Adrenal gland (tissue), 12 donors: ENCODE measurements around the gene CHN2. TPM values are rescaled to one million over a fixed set of nuclear protein-coding genes. Genes with fewer than 3 reads are reported as not detected.
A peak's percentile ranks its signal among the peaks of the same experiment; 100 is the strongest.

Experiments
- DNase-seq, 7 donors: peaks; one replicate each; pipeline ENCODE4 v3.0.0-alpha.2; 2019 to 2020
- H3K27ac ChIP-seq, 5 donors: fragments of 200-600 bp; sonication (generic) in 4 of 5; 1 replicate in 3 of 5; 2 replicates in 2 of 5; pipeline versions ENCODE4 v1.5.1 to v1.8.0; 2016 to 2020; ENCODE audit warnings: mild to moderate bottlenecking in 1 of 5
- H3K27me3 ChIP-seq: fragments of 200-600 bp; 2 replicates; pipeline ENCODE4 v1.8.0; 2021
- H3K36me3 ChIP-seq, 2 donors: fragments of 200-600 bp; replicated peaks in 1 of 2; 1 replicate in 1 of 2; 2 replicates in 1 of 2; pipeline versions ENCODE4 v1.5.1 to v1.8.0; 2018 to 2022
- H3K4me1 ChIP-seq, 2 donors: fragments of 200-600 bp; replicated peaks in 1 of 2; 1 replicate in 1 of 2; 2 replicates in 1 of 2; pipeline versions ENCODE4 v1.5.1 to v1.8.0; 2018 to 2021
- H3K4me3 ChIP-seq, 4 donors: fragments of 200-600 bp; sonication (generic) in 3 of 4; one replicate each; pipeline ENCODE4 v1.5.1; 2016 to 2018
- H3K9me3 ChIP-seq, 3 donors: fragments of 200-600 bp; sonication (generic) in 1 of 3; replicated peaks in 1 of 3; 1 replicate in 2 of 3; 2 replicates in 1 of 3; pipeline versions ENCODE4 v1.5.1 to v1.8.0; 2016 to 2021
- POLR2A ChIP-seq, 2 donors: fragments of 450-650 bp; IDR thresholded peaks; one replicate each; pipeline ENCODE4 v1.6.1; 2017; ENCODE audit warnings: antibody characterized with exemption in 2 of 2, mild to moderate bottlenecking in 2 of 2, moderate library complexity in 1 of 2
- WGBS, 4 donors: extraction: QIAGEN DNeasy Blood & Tissue Kit in 2 of 4; methylation state at CpG; one replicate each; pipeline versions ENCODE4 v1.1.5 to v1.1.7; 2013 to 2017; 5-methylcytosine and 5-hydroxymethylcytosine counted together
- intact Hi-C, 2 donors: fragments of 100-400 bp; cut with DNase I; formaldehyde crosslinking; loops; one replicate each; pipeline versions ENCODE4 v1.14.1 to v1.15.0; 2022 to 2023
- polyA plus RNA-seq, 3 donors: library from polyadenylated mRNA; stranded (reverse); fragments of 200-250 nt in 2 of 3; fragments of 350-450 nt in 1 of 3; fragmentation: Illumina TruSeq in 1 of 3; extraction: RNeasy Lipid Tissue Mini Kit (QIAGEN cat#74804) in 1 of 3; gene quantifications; one replicate each; pipeline ENCODE4 v1.2.3, GENCODE V29; 2013 to 2014
- total RNA-seq, 9 donors: library from RNA; depleted of rRNA in 4 of 9; stranded (reverse); fragments of >200 nt in 4 of 9; fragments of 120-200 nt in 1 of 9; fragmentation: NEBNext Ultra II Directional in 1 of 9; extraction: Animal tissue kit (Norgen Biotek cat#: 25700) in 1 of 9; gene quantifications; one replicate each; pipeline versions ENCODE4 v1.1.0 to v1.2.4, GENCODE V29; 2013 to 2023
- TF ChIP-seq, protein P1 (sequence below), 6 experiments: fragments of 450-650 bp in 4 of 6; fragments of 200-600 bp in 2 of 6; sonication (generic) in 1 of 6; IDR thresholded peaks; 1 replicate in 5 of 6; 2 replicates in 1 of 6; pipeline versions ENCODE4 v1.5.1 to v1.8.0; 2016 to 2021; ENCODE audit warnings: antibody characterized with exemption in 6 of 6, mild to moderate bottlenecking in 2 of 6, moderate library complexity in 1 of 6
- donor health status: healthy with polysubstance abuse.
- donor health status: Bipolar disorder and iron deficiency.
- donor health status: DM: yes; HTN: yes; CAD: no.
- donor health status: DM: no; HTN: no; CAD: no.
- donor health status: DM: no; HTN: no; CAD: no.
- donor health status: DM: yes; HTN: yes; CAD: no.

Gene CHN2
- total and polyA plus RNA-seq, 12 donors = 2.7 to 35.4 (median 11.5) TPM

- Histone ChIP-seq H3K4me1 (peaks cover 6 to 11% of the 10 kb centered on the region in 2 donors), H3K9me3 (no peaks in the 10 kb centered on the region), H3K4me3 (no peak overlapping the region), H3K27me3 (no peaks in the 10 kb centered on the region), H3K27ac (peak overlapping the region in 1 of 5 donors; percentile 69), H3K36me3 (no peaks in the 10 kb centered on the region)
- TF ChIP-seq, protein P1, sequence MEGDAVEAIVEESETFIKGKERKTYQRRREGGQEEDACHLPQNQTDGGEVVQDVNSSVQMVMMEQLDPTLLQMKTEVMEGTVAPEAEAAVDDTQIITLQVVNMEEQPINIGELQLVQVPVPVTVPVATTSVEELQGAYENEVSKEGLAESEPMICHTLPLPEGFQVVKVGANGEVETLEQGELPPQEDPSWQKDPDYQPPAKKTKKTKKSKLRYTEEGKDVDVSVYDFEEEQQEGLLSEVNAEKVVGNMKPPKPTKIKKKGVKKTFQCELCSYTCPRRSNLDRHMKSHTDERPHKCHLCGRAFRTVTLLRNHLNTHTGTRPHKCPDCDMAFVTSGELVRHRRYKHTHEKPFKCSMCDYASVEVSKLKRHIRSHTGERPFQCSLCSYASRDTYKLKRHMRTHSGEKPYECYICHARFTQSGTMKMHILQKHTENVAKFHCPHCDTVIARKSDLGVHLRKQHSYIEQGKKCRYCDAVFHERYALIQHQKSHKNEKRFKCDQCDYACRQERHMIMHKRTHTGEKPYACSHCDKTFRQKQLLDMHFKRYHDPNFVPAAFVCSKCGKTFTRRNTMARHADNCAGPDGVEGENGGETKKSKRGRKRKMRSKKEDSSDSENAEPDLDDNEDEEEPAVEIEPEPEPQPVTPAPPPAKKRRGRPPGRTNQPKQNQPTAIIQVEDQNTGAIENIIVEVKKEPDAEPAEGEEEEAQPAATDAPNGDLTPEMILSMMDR (IDR thresholded peaks at IDR 0.05) = no peak
- no peak for TF ChIP-seq POLR2A (IDR thresholded peaks at IDR 0.05)
- DNase-seq = no peak
- 78 to 92% (median 85%) methylated on average over 6 to 9 of the region's 9 CpGs for WGBS, 4 donors
- intact Hi-C loops = no loop called here
Measured at GRCh38 chr7:29272057-29272456, 77.5 kb downstream of the CHN2 start.

GRCh38 chr7:29274146-29275017, 79.8 kb downstream of the CHN2 start:
- peaks cover 6 to 11% of the 10 kb centered on the region in 2 donors for H3K4me1 ChIP-seq
- peak overlapping the region in 1 of 5 donors; percentile 38 for H3K27ac ChIP-seq
- H3K27me3 ChIP-seq = no peaks in the 10 kb centered on the region
- peak in 1 of 7 donors; percentile 8 for DNase-seq
- no peaks in the 10 kb centered on the region for H3K36me3 ChIP-seq
- H3K9me3 ChIP-seq = no peaks in the 10 kb centered on the region
- 41 to 46% (median 43%) methylated on average over 11 of the region's 11 CpGs for WGBS, 4 donors
- intact Hi-C loops = no loop called here
- H3K4me3 ChIP-seq = peak overlapping the region in 1 of 4 donors; percentile 6
- TF ChIP-seq, protein P1 (IDR thresholded peaks at IDR 0.05) = no peak
- TF ChIP-seq POLR2A (IDR thresholded peaks at IDR 0.05) = no peak

DNA sequence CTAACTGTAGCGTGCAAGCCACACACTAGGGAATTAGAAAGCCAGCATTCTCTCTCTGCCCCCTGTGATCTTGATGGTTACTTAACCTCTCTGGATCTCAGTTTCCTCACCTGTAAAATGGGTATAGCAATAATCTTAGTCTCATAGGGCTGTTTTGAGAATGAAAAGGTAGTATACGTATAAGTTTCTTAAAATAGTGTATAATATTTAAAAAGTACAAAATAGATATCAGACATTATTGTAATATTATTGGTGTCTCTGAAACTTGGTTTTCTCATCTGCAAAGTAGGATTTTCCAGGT, 80.4 kb downstream of the CHN2 start:
- 95 to 100% (median 97%) methylated on average over 2 of the region's 2 CpGs for WGBS, 4 donors
- H3K27ac ChIP-seq = no peak overlapping the region
- H3K27me3 ChIP-seq = no peaks in the 10 kb centered on the region
- peaks cover 6 to 11% of the 10 kb centered on the region in 2 donors for H3K4me1 ChIP-seq
- intact Hi-C loops = no loop called here
- no peak overlapping the region for H3K4me3 ChIP-seq
- H3K9me3 ChIP-seq = no peaks in the 10 kb centered on the region
- TF ChIP-seq, protein P1 (IDR thresholded peaks at IDR 0.05) = no peak
- no peak for TF ChIP-seq POLR2A (IDR thresholded peaks at IDR 0.05)
- no peak for DNase-seq
- no peaks in the 10 kb centered on the region for H3K36me3 ChIP-seq

DNA sequence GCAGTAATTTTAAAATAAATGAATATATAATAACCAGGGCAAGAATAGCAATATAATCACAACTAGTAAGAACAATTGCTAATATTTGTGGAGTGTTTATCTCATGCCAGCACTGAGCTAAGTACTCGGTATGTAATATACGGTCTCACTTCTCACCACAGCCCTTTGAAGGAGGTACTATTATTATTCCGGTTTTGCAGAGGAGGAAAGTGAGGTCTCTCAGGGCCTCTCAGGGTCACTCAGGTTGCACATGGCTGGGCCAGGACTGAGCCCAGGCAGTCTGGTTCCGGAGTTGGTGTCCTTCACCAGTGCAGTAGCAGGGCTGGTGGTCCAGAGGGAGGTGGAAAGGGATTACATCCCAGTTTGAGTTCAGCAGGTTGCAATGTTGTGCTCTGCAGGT, 80.9 kb downstream of the CHN2 start:
- no peaks in the 10 kb centered on the region for H3K36me3 ChIP-seq
- WGBS, 4 donors = 66 to 79% (median 77%) methylated on average over 4 of the region's 4 CpGs
- intact Hi-C loops = no loop called here
- H3K27me3 ChIP-seq = no peaks in the 10 kb centered on the region
- H3K27ac ChIP-seq = no peak overlapping the region
- DNase-seq = no peak
- no peaks in the 10 kb centered on the region for H3K9me3 ChIP-seq
- H3K4me3 ChIP-seq = no peak overlapping the region
- TF ChIP-seq POLR2A (IDR thresholded peaks at IDR 0.05) = no peak
- TF ChIP-seq, protein P1 (IDR thresholded peaks at IDR 0.05) = no peak
- H3K4me1 ChIP-seq = peaks cover 6 to 11% of the 10 kb centered on the region in 2 donors
